Measurements from ENCODE around the gene CTU2.

The CTU2 gene

GRCh38 chr16:88735121-88735520, 28.8 kb downstream of the CTU2 start:
- no peak overlapping the region for H3K27ac ChIP-seq
- DNase-seq (ENCODE audit: low spot score): no peak
- no peak overlapping the region for H3K4me3 ChIP-seq
- TF ChIP-seq CTCF (IDR thresholded peaks at IDR 0.05): no peak

GRCh38 chr16:88735616-88736015, 29.3 kb downstream of the CTU2 start:
- TF ChIP-seq CTCF (IDR thresholded peaks at IDR 0.05): no peak
- DNase-seq (ENCODE audit: low spot score): no peak
- H3K4me3 ChIP-seq: no peak overlapping the region
- no peak overlapping the region for H3K27ac ChIP-seq

GRCh38 chr16:88736088-88736487, 29.8 kb downstream of the CTU2 start:
- H3K27ac ChIP-seq: no peak overlapping the region
- no peak for TF ChIP-seq CTCF (IDR thresholded peaks at IDR 0.05)
- DNase-seq (ENCODE audit: low spot score): no peak
- no peak overlapping the region for H3K4me3 ChIP-seq

- DNase-seq (ENCODE audit: low spot score): no peak
- no peak overlapping the region for H3K4me3 ChIP-seq
- TF ChIP-seq CTCF (IDR thresholded peaks at IDR 0.05): no peak
- no peak overlapping the region for H3K27ac ChIP-seq
Measured at GRCh38 chr16:88736496-88736895, 30.2 kb downstream of the CTU2 start.

- H3K27ac ChIP-seq: no peak overlapping the region
- no peak for DNase-seq (ENCODE audit: low spot score)
- TF ChIP-seq CTCF (IDR thresholded peaks at IDR 0.05): peak; percentile 99
- H3K4me3 ChIP-seq: no peak overlapping the region
Measured at GRCh38 chr16:88737298-88738150, 31.2 kb downstream of the CTU2 start.

GRCh38 chr16:88738151-88739084, 32.1 kb downstream of the CTU2 start:
- no peak overlapping the region for H3K4me3 ChIP-seq
- TF ChIP-seq CTCF (IDR thresholded peaks at IDR 0.05): no peak
- no peak for DNase-seq (ENCODE audit: low spot score)
- H3K27ac ChIP-seq: no peak overlapping the region
